Upper lobe of right lung (tissue), 1 donor: ENCODE data around the gene PODXL. TPM values are rescaled to one million over a fixed set of nuclear protein-coding genes. Genes with fewer than 3 reads are reported as not detected.

Source experiments
- ATAC-seq: fragments of 200-7000 bp; cut with Tn5 transposase; one replicate; pipeline ENCODE4 v1.9.1; 2020; ENCODE audit warnings: mild to moderate bottlenecking, moderate library complexity
- DNase-seq: peaks from one replicate; pipeline ENCODE4 v3.0.0-alpha.2; 2020
- H3K27ac ChIP-seq: fragments of 200-600 bp; one replicate; pipeline ENCODE4 v1.8.0; 2022
- H3K27me3 ChIP-seq: fragments of 200-600 bp; one replicate; pipeline ENCODE4 v1.8.0; 2022; ENCODE audit warnings: mild to moderate bottlenecking
- H3K36me3 ChIP-seq: fragments of 200-600 bp; one replicate; pipeline ENCODE4 v1.8.0; 2022
- H3K4me1 ChIP-seq: fragments of 200-600 bp; one replicate; pipeline ENCODE4 v1.8.0; 2022
- H3K4me3 ChIP-seq: fragments of 200-600 bp; one replicate; pipeline ENCODE4 v1.8.0; 2022; ENCODE audit warnings: mild to moderate bottlenecking
- H3K9me3 ChIP-seq: fragments of 200-600 bp; one replicate; pipeline ENCODE4 v1.8.0; 2022
- CTCF ChIP-seq: fragments of 200-600 bp; IDR thresholded peaks from one replicate; pipeline ENCODE4 v1.8.0; 2022; ENCODE audit warnings: antibody characterized with exemption
- intact Hi-C: fragments of 100-400 bp; cut with DNase I; formaldehyde crosslinking; loops from one replicate; pipeline ENCODE4 v1.11.0; 2022
- total RNA-seq: library from RNA; stranded (reverse); fragmentation: NEBNext Ultra II Directional; extraction: Animal tissue kit (Norgen Biotek cat#: 25700); gene quantifications from one replicate; pipeline ENCODE4 v1.2.1, GENCODE V29; 2021
- donor health status: DM: no; HTN: yes; CAD: no; lungs with severe emphysema.

The PODXL gene
- total RNA-seq, 1 donor from 2014 or later = 99.9 TPM

- ATAC-seq (no peak), DNase-seq (no peak)
- intact Hi-C loops = no loop called here
- Histone ChIP-seq H3K27ac (peak overlapping the region; percentile 66), H3K9me3 (no peaks in the 10 kb centered on the region), H3K27me3 (no peaks in the 10 kb centered on the region), H3K36me3 (no peaks in the 10 kb centered on the region), H3K4me3 (peak overlapping the region; percentile 75), H3K4me1 (peaks cover 17% of the 10 kb centered on the region)
- TF ChIP-seq CTCF = no peak
These were observed 826 bp downstream of the PODXL start for GRCh38 chr7:131555552-131556052.

- H3K4me3 ChIP-seq = peak overlapping the region; percentile 75
- no peaks in the 10 kb centered on the region for H3K9me3 ChIP-seq
- no peak for DNase-seq
- H3K27ac ChIP-seq = peak overlapping the region; percentile 66
- peaks cover 17% of the 10 kb centered on the region for H3K4me1 ChIP-seq
- intact Hi-C loops = no loop called here
- no peak for TF ChIP-seq CTCF
- no peaks in the 10 kb centered on the region for H3K27me3 ChIP-seq
- ATAC-seq = no peak
- H3K36me3 ChIP-seq = no peaks in the 10 kb centered on the region
These were observed 1.4 kb downstream of the PODXL start for GRCh38 chr7:131554880-131555516.

GRCh38 chr7:131553931-131554330 is 2.5 kb downstream of the PODXL start:
- Histone ChIP-seq H3K27ac (no peak overlapping the region), H3K4me1 (peaks cover 17% of the 10 kb centered on the region), H3K9me3 (no peaks in the 10 kb centered on the region), H3K36me3 (no peaks in the 10 kb centered on the region), H3K27me3 (no peaks in the 10 kb centered on the region), H3K4me3 (peak overlapping the region; percentile 75)
- no peak for DNase-seq
- ATAC-seq = no peak
- no peak for TF ChIP-seq CTCF
- intact Hi-C loops = no loop called here

GRCh38 chr7:131552053-131552452 is 4.4 kb downstream of the PODXL start:
- Histone ChIP-seq H3K9me3 (no peaks in the 10 kb centered on the region), H3K4me3 (no peak overlapping the region), H3K27ac (no peak overlapping the region), H3K36me3 (no peaks in the 10 kb centered on the region), H3K27me3 (no peaks in the 10 kb centered on the region), H3K4me1 (peaks cover 7% of the 10 kb centered on the region)
- DNase-seq (no peak), ATAC-seq (no peak)
- no peak for TF ChIP-seq CTCF
- intact Hi-C loops = no loop called here

GRCh38 chr7:131550846-131551245 is 5.6 kb downstream of the PODXL start:
- DNase-seq = no peak
- no peak for ATAC-seq
- H3K9me3 ChIP-seq = no peaks in the 10 kb centered on the region
- intact Hi-C loops = no loop called here
- no peaks in the 10 kb centered on the region for H3K36me3 ChIP-seq
- no peak overlapping the region for H3K4me3 ChIP-seq
- H3K4me1 ChIP-seq = peaks cover 7% of the 10 kb centered on the region
- H3K27me3 ChIP-seq = no peaks in the 10 kb centered on the region
- no peak for TF ChIP-seq CTCF
- no peak overlapping the region for H3K27ac ChIP-seq
